Measurements from ENCODE around the gene NRARP. TPM values are rescaled to one million over a fixed set of nuclear protein-coding genes. Genes with fewer than 3 reads are reported as not detected.
"Not testable (repeated sequence)": the region's sequence is repeated elsewhere in the genome, so short reads cannot be mapped to it uniquely, and the experiment has no call there.

Gene NRARP
- total and polyA plus RNA-seq, 8 donors, result 1.3 to 23.4 (median 10.8) TPM

DNA sequence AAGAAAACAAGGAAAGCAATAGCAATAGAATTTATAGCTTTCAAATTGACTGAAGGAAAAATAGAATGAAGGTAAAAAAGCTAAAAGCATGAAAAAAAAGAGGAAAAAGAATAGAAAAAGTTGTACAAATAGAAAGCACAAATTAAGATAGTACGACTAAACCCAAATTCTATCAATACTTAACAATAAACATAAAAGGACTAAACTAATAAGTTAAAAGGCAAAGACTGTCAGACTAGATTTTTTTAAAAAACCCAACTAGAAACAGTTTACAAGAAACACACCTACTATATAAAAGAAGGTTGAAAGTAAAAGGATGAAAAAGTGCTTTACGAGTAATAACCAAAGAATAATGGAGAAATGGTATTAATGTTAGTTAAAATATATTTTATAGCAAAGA is 34.7 kb upstream of the NRARP start:
- Histone ChIP-seq H3K4me1 (no peaks in the 10 kb centered on the region), H3K36me3 (no peaks in the 10 kb centered on the region), H3K9me3 (no peaks in the 10 kb centered on the region), H3K27me3 (no peaks in the 10 kb centered on the region), H3K27ac (no peak overlapping the region), H3K4me3 (no peak overlapping the region)
- DNase-seq, result no peak
- no peak for ATAC-seq
- TF ChIP-seq, protein P1, sequence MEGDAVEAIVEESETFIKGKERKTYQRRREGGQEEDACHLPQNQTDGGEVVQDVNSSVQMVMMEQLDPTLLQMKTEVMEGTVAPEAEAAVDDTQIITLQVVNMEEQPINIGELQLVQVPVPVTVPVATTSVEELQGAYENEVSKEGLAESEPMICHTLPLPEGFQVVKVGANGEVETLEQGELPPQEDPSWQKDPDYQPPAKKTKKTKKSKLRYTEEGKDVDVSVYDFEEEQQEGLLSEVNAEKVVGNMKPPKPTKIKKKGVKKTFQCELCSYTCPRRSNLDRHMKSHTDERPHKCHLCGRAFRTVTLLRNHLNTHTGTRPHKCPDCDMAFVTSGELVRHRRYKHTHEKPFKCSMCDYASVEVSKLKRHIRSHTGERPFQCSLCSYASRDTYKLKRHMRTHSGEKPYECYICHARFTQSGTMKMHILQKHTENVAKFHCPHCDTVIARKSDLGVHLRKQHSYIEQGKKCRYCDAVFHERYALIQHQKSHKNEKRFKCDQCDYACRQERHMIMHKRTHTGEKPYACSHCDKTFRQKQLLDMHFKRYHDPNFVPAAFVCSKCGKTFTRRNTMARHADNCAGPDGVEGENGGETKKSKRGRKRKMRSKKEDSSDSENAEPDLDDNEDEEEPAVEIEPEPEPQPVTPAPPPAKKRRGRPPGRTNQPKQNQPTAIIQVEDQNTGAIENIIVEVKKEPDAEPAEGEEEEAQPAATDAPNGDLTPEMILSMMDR (IDR thresholded peaks at IDR 0.05), result no peak
- WGBS, 2 donors, result 92 to 94% methylated on average over 2 of the region's 2 CpGs
- no peak for FAIRE-seq
- intact Hi-C loops (cut with DNase I), result no loop called here

GRCh38 chr9:137333016-137333671 is 31.1 kb upstream of the NRARP start:
- Histone ChIP-seq H3K27me3 (no peaks in the 10 kb centered on the region), H3K27ac (no peak overlapping the region), H3K9me3 (no peaks in the 10 kb centered on the region), H3K4me3 (no peak overlapping the region), H3K36me3 (no peaks in the 10 kb centered on the region), H3K4me1 (no peaks in the 10 kb centered on the region)
- DNase-seq, result no peak
- TF ChIP-seq, protein P1 (IDR thresholded peaks at IDR 0.05), result no peak
- ATAC-seq, result no peak
- FAIRE-seq, result no peak
- 81 to 83% methylated on average over 21 of the region's 21 CpGs for WGBS, 2 donors
- intact Hi-C loops (cut with DNase I), result no loop called here

- no peaks in the 10 kb centered on the region for H3K9me3 ChIP-seq
- intact Hi-C loops (cut with DNase I), result no loop called here
- TF ChIP-seq, protein P1 (IDR thresholded peaks at IDR 0.05), result no peak
- ATAC-seq (no peak), DNase-seq (no peak), FAIRE-seq (no peak)
- H3K4me3 ChIP-seq, result no peak overlapping the region
- no peaks in the 10 kb centered on the region for H3K36me3 ChIP-seq
- WGBS, 2 donors, result 91 to 95% methylated on average over 9 of the region's 9 CpGs
- no peaks in the 10 kb centered on the region for H3K27me3 ChIP-seq
- H3K27ac ChIP-seq, result no peak overlapping the region
- no peaks in the 10 kb centered on the region for H3K4me1 ChIP-seq
These were observed 29.9 kb upstream of the NRARP start for GRCh38 chr9:137331929-137332328.

- H3K36me3 ChIP-seq, result no peaks in the 10 kb centered on the region
- FAIRE-seq (no peak), DNase-seq (no peak), ATAC-seq (no peak)
- H3K27ac ChIP-seq, result no peak overlapping the region
- WGBS, 2 donors, result 66 to 79% methylated on average over 6 of the region's 6 CpGs
- intact Hi-C loops (cut with DNase I), result no loop called here
- no peaks in the 10 kb centered on the region for H3K4me1 ChIP-seq
- H3K9me3 ChIP-seq, result no peaks in the 10 kb centered on the region
- H3K27me3 ChIP-seq, result no peaks in the 10 kb centered on the region
- TF ChIP-seq, protein P1 (IDR thresholded peaks at IDR 0.05), result no peak
- no peak overlapping the region for H3K4me3 ChIP-seq
These were observed 28.6 kb upstream of the NRARP start for GRCh38 chr9:137330689-137331088.

DNA sequence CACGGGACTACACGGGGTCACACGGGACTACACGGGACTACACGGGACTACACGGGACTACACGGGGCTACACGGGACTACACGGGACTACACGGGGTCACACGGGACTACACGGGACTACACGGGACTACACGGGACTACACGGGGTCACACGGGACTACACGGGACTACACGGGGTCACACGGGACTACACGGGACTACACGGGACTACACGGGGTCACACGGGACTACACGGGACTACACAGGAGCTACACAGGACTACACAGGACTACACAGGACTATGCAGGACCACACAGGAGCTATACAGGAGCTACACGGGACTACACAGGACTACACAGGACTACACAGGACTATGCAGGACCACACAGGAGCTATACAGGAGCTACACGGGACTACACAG is 27.5 kb upstream of the NRARP start:
- H3K27ac ChIP-seq; H3K4me3 ChIP-seq; H3K36me3 ChIP-seq; ATAC-seq; H3K9me3 ChIP-seq; H3K4me1 ChIP-seq; DNase-seq; intact Hi-C loops (cut with DNase I); FAIRE-seq; H3K27me3 ChIP-seq: not testable (repeated sequence)
- WGBS, 2 donors, result 52 to 57% methylated on average over 10 to 24 of the region's 26 CpGs

GRCh38 chr9:137327641-137328550 is 25.8 kb upstream of the NRARP start:
- DNase-seq; H3K4me1 ChIP-seq; H3K36me3 ChIP-seq; H3K4me3 ChIP-seq; ATAC-seq; H3K9me3 ChIP-seq; intact Hi-C loops (cut with DNase I); H3K27me3 ChIP-seq; H3K27ac ChIP-seq: not testable (repeated sequence)
- FAIRE-seq, result peak; percentile 100
- WGBS, 2 donors, result 73 to 77% methylated on average over 8 of the region's 8 CpGs

All from pancreas (tissue), 10 donors.